Fibroblast of lung (primary cell): ENCODE data around the gene TCF23. TPM values are rescaled to one million over a fixed set of nuclear protein-coding genes. Genes with fewer than 3 reads are reported as not detected.

Experiments
- DNase-seq, 2 donors: peaks; one replicate each; pipeline versions ENCODE4 v3.0.0 to v3.0.0-alpha.2; 2010; ENCODE audit warnings: low read depth in 2 of 2
- H2AFZ ChIP-seq: 2 replicates; pipeline ENCODE4 v1.5.1; 2012; ENCODE audit warnings: low read length, control low read depth, inconsistent platforms
- H3K27ac ChIP-seq: 2 replicates; pipeline ENCODE4 v1.5.1; 2011; ENCODE audit warnings: low read length, control low read depth; ENCODE audit not compliant: insufficient read depth
- H3K27me3 ChIP-seq: 2 replicates; pipeline ENCODE4 v1.5.1; 2011; ENCODE audit warnings: mild to moderate bottlenecking, low read length; ENCODE audit not compliant: control insufficient read depth, insufficient read depth
- H3K36me3 ChIP-seq: 2 replicates; pipeline ENCODE4 v1.5.1; 2011; ENCODE audit warnings: low read length; ENCODE audit not compliant: control insufficient read depth, insufficient read depth
- H3K4me1 ChIP-seq: 2 replicates; pipeline ENCODE4 v1.5.1; 2011; ENCODE audit warnings: low read length; ENCODE audit not compliant: control insufficient read depth, insufficient read depth; ENCODE audit errors: extremely low read depth
- H3K4me2 ChIP-seq: 2 replicates; pipeline ENCODE4 v1.5.1; 2011; ENCODE audit warnings: low read length, control low read depth; ENCODE audit not compliant: insufficient read depth; ENCODE audit errors: extremely low read depth
- H3K4me3 ChIP-seq, 4 experiments: fragments of 200-600 bp in 1 of 4; sonication (generic) in 1 of 4; replicated peaks in 1 of 4; 2 replicates each; pipeline ENCODE4 v1.5.1; 2011 to 2016; ENCODE audit warnings: low read length in 4 of 4, low read depth in 3 of 4, mild to moderate bottlenecking in 3 of 4, control low read depth in 2 of 4, inconsistent platforms in 1 of 4, mixed read lengths in 1 of 4; ENCODE audit not compliant: insufficient read depth in 1 of 4; ENCODE audit errors: control extremely low read depth in 1 of 4
- H3K79me2 ChIP-seq: 2 replicates; pipeline ENCODE4 v1.5.1; 2012; ENCODE audit warnings: mild to moderate bottlenecking, low read length, inconsistent platforms; ENCODE audit not compliant: control insufficient read depth, insufficient read depth
- H3K9ac ChIP-seq: 2 replicates; pipeline ENCODE4 v1.5.1; 2011; ENCODE audit warnings: mild to moderate bottlenecking, low read length, control low read depth; ENCODE audit not compliant: insufficient read depth
- H3K9me3 ChIP-seq: 2 replicates; pipeline ENCODE4 v1.5.1; 2012; ENCODE audit warnings: low read depth, low read length; ENCODE audit not compliant: control insufficient read depth, insufficient read depth
- H4K20me1 ChIP-seq: 2 replicates; pipeline ENCODE4 v1.5.1; 2011; ENCODE audit warnings: low read length; ENCODE audit not compliant: control insufficient read depth, insufficient read depth; ENCODE audit errors: extremely low read depth
- EZH2 ChIP-seq: IDR thresholded peaks from 2 replicates; pipeline ENCODE4 v1.5.1; 2012; ENCODE audit warnings: low read length, control low read depth, mild to moderate bottlenecking; ENCODE audit errors: missing control alignments
- polyA plus RNA-seq, 2 donors: library from polyadenylated mRNA; depleted of rRNA in 1 of 2; stranded (reverse) in 1 of 2; unstranded in 1 of 2; fragments of >200 nt; gene quantifications; 2 replicates each; pipeline ENCODE4 v1.2.1, GENCODE V29; 2011 to 2012; ENCODE audit warnings: missing spikeins in 1 of 2
- total RNA-seq: library from RNA; depleted of rRNA; stranded (reverse); fragments of >200 nt; gene quantifications from 2 replicates; pipeline ENCODE4 v1.2.1, GENCODE V29; 2014
- TF ChIP-seq, protein P1 (sequence below), 2 donors: IDR thresholded peaks in 1 of 2; conservative IDR thresholded peaks in 1 of 2; 1 replicate in 1 of 2; 2 replicates in 1 of 2; pipeline ENCODE4 v1.5.1; 2011 to 2012; ENCODE audit warnings: low read length in 2 of 2, control low read depth in 1 of 2, inconsistent platforms in 1 of 2, low read depth in 1 of 2, mild to moderate bottlenecking in 1 of 2

The TCF23 gene
- total and polyA plus RNA-seq, 2 donors (not counting 1 experiment from before 2014, with no cell fraction given): not detected

DNA sequence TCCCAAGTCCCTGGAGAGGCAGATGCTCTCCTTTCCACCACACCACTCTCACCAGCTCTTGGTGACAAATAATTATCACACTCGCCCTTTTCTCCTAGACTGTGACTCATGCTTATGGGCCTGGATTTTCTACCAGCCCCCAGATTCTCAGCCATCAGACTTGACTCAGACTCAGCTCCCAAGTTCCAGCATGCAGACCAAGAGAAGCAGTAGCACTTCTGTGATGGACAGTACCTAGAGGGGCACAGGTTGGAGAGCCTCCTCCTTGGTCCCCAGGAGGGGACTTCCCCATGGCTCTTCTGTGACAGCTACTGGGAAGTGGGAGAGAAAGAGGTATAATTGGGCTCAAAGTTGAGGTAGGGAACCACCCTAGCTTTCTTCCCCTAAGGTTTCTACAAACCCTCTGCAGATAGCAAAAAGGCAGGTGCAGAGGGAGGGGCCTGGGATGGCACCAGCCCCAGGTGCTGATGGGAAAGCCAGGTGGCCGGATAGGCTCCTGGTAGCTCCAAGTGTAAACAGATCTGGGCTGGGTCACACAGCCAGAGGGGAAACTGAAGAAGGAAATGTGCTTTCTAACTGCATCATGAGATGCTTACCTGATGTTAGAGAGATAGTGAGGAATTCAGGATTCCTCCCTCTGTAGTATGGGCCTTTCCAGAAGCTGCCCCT is 4.1 kb downstream of the TCF23 start:
- Histone ChIP-seq H3K4me3 (no peak overlapping the region), H3K36me3 (no peaks in the 10 kb centered on the region), H4K20me1 (no peaks in the 10 kb centered on the region), H3K9me3 (no peaks in the 10 kb centered on the region), H3K27me3 (peaks cover 28% of the 10 kb centered on the region), H3K79me2 (no peaks in the 10 kb centered on the region), H3K27ac (no peak overlapping the region), H3K9ac (no peak overlapping the region), H3K4me1 (no peaks in the 10 kb centered on the region), H2AFZ (no peak overlapping the region), H3K4me2 (no peak overlapping the region)
- peak in 1 of 2 donors; percentile 44 for DNase-seq
- no peak for TF ChIP-seq EZH2
- TF ChIP-seq, protein P1, sequence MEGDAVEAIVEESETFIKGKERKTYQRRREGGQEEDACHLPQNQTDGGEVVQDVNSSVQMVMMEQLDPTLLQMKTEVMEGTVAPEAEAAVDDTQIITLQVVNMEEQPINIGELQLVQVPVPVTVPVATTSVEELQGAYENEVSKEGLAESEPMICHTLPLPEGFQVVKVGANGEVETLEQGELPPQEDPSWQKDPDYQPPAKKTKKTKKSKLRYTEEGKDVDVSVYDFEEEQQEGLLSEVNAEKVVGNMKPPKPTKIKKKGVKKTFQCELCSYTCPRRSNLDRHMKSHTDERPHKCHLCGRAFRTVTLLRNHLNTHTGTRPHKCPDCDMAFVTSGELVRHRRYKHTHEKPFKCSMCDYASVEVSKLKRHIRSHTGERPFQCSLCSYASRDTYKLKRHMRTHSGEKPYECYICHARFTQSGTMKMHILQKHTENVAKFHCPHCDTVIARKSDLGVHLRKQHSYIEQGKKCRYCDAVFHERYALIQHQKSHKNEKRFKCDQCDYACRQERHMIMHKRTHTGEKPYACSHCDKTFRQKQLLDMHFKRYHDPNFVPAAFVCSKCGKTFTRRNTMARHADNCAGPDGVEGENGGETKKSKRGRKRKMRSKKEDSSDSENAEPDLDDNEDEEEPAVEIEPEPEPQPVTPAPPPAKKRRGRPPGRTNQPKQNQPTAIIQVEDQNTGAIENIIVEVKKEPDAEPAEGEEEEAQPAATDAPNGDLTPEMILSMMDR (conservative IDR thresholded peaks at IDR 0.05 in 1 of 2, IDR thresholded peaks at IDR 0.05 in 1 of 2; ENCODE audit: low read depth in 1 of 2, low read length in 2 of 2): no peak

DNA sequence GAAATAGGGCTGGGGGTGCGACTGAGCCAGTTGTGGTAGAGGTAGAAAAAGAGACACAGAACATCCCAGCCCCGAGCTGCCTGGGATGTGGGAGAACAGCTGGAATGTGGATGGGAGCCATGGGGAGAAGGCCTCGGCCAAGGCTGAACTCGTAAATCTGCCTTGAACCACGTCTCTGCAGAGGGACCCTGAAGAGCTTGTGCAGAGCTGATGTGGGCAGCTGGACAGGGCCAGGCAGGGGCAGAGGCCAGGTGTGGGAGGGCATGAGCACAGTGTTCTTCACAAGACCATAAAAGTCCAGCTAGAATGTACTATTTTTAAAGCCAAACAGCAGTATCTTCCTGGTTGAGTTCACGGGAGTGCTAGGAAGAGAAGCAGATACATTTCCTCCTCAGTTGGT is 5.7 kb downstream of the TCF23 start:
- no peaks in the 10 kb centered on the region for H3K36me3 ChIP-seq
- no peaks in the 10 kb centered on the region for H3K4me1 ChIP-seq
- no peak overlapping the region for H2AFZ ChIP-seq
- DNase-seq: no peak
- H3K27ac ChIP-seq: no peak overlapping the region
- no peak for TF ChIP-seq EZH2
- TF ChIP-seq, protein P1 (conservative IDR thresholded peaks at IDR 0.05 in 1 of 2, IDR thresholded peaks at IDR 0.05 in 1 of 2; ENCODE audit: low read depth in 1 of 2, low read length in 2 of 2): no peak
- H4K20me1 ChIP-seq: no peaks in the 10 kb centered on the region
- no peaks in the 10 kb centered on the region for H3K9me3 ChIP-seq
- no peak overlapping the region for H3K9ac ChIP-seq
- H3K79me2 ChIP-seq: no peaks in the 10 kb centered on the region
- H3K4me2 ChIP-seq: no peak overlapping the region
- H3K27me3 ChIP-seq: peaks cover 21% of the 10 kb centered on the region
- H3K4me3 ChIP-seq: no peak overlapping the region

DNA sequence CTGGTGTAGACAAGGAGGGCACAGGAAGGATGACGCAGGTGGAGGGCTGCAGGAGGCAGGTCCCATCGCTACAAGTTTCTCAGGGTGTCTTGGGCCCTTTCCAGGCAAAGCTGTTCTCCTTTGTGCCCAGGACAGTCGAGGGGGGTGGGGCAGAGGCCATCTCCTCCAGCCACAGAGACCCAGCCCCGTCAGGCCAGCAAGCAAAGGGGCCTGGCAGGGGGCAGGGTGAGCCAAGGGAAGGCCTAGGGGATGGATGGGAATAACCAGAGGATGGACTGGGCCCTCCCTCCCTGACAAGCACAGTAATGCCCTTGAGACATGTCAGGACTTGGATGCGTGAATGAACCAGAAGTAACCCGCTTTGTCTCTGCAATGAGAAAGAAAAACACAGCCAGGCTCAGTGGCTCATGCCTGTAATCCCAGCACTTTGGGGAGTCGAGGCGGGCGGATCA is 6.3 kb downstream of the TCF23 start:
- no peak overlapping the region for H3K4me3 ChIP-seq
- H3K4me2 ChIP-seq: no peak overlapping the region
- H3K27ac ChIP-seq: no peak overlapping the region
- no peaks in the 10 kb centered on the region for H3K36me3 ChIP-seq
- no peaks in the 10 kb centered on the region for H4K20me1 ChIP-seq
- H3K9ac ChIP-seq: no peak overlapping the region
- H3K4me1 ChIP-seq: no peaks in the 10 kb centered on the region
- no peaks in the 10 kb centered on the region for H3K9me3 ChIP-seq
- H3K27me3 ChIP-seq: peaks cover 20% of the 10 kb centered on the region
- no peak for DNase-seq
- TF ChIP-seq EZH2: no peak
- TF ChIP-seq, protein P1 (conservative IDR thresholded peaks at IDR 0.05 in 1 of 2, IDR thresholded peaks at IDR 0.05 in 1 of 2; ENCODE audit: low read depth in 1 of 2, low read length in 2 of 2): no peak
- no peak overlapping the region for H2AFZ ChIP-seq
- no peaks in the 10 kb centered on the region for H3K79me2 ChIP-seq
